ENCODE measurements around the gene RNF215.
"Not testable (repeated sequence)": the region's sequence is repeated elsewhere in the genome, so short reads cannot be mapped to it uniquely, and the experiment has no call there.

Gene RNF215

GRCh38 chr22:30413001-30413400 lies 25.8 kb upstream of the RNF215 start:
- no peak for DNase-seq (ENCODE audit: low read depth)
- no peak overlapping the region for H3K4me3 ChIP-seq (ENCODE audit: control insufficient read depth, low read depth, low read length)
- no peak for TF ChIP-seq CTCF (conservative IDR thresholded peaks at IDR 0.05; ENCODE audit: control insufficient read depth, insufficient read depth, low read depth, low read length)

GRCh38 chr22:30411780-30412179 lies 24.6 kb upstream of the RNF215 start:
- no peak for TF ChIP-seq CTCF (conservative IDR thresholded peaks at IDR 0.05; ENCODE audit: control insufficient read depth, insufficient read depth, low read depth, low read length)
- no peak for DNase-seq (ENCODE audit: low read depth)

GRCh38 chr22:30408388-30409102 lies 21.3 kb upstream of the RNF215 start:
- H3K4me3 ChIP-seq (ENCODE audit: control insufficient read depth, low read depth, low read length), result no peak overlapping the region
- peak; percentile 78 for DNase-seq (ENCODE audit: low read depth)
- TF ChIP-seq CTCF (conservative IDR thresholded peaks at IDR 0.05; ENCODE audit: control insufficient read depth, insufficient read depth, low read depth, low read length), result no peak

More at GRCh38 chr22:30411780-30412179, 24.6 kb upstream of the RNF215 start:
- H3K4me3 ChIP-seq (ENCODE audit: control insufficient read depth, low read depth, low read length), result no peak overlapping the region

GRCh38 chr22:30406400-30406799 lies 19.2 kb upstream of the RNF215 start:
- DNase-seq (ENCODE audit: low read depth), result no peak
- no peak overlapping the region for H3K4me3 ChIP-seq (ENCODE audit: control insufficient read depth, low read depth, low read length)
- no peak for TF ChIP-seq CTCF (conservative IDR thresholded peaks at IDR 0.05; ENCODE audit: control insufficient read depth, insufficient read depth, low read depth, low read length)

GRCh38 chr22:30405731-30406130 lies 18.5 kb upstream of the RNF215 start:
- H3K4me3 ChIP-seq (ENCODE audit: control insufficient read depth, low read depth, low read length), result no peak overlapping the region
- TF ChIP-seq CTCF (conservative IDR thresholded peaks at IDR 0.05; ENCODE audit: control insufficient read depth, insufficient read depth, low read depth, low read length), result no peak
- DNase-seq (ENCODE audit: low read depth), result no peak

GRCh38 chr22:30404307-30404706 lies 17.1 kb upstream of the RNF215 start:
- H3K4me3 ChIP-seq (ENCODE audit: control insufficient read depth, low read depth, low read length), result no peak overlapping the region
- no peak for TF ChIP-seq CTCF (conservative IDR thresholded peaks at IDR 0.05; ENCODE audit: control insufficient read depth, insufficient read depth, low read depth, low read length)
- DNase-seq (ENCODE audit: low read depth), result no peak

GRCh38 chr22:30402766-30403104 lies 15.5 kb upstream of the RNF215 start:
- not testable (repeated sequence) for DNase-seq (ENCODE audit: low read depth); H3K4me3 ChIP-seq (ENCODE audit: control insufficient read depth, low read depth, low read length)

Data from fibroblast of mammary gland (primary cell).